Prostate gland (tissue), 2 donors: ENCODE results near the gene LBHD1.

Source experiments
- CTCF ChIP-seq, 4 experiments: fragments of 200-600 bp in 2 of 4; fragments of 450-650 bp in 2 of 4; sonication (generic) in 2 of 4; IDR thresholded peaks; 1 replicate in 3 of 4; 2 replicates in 1 of 4; pipeline ENCODE4 v1.5.1; 2016 to 2019; ENCODE audit warnings: antibody characterized with exemption in 4 of 4, mild to moderate bottlenecking in 2 of 4, moderate library complexity in 2 of 4
- POLR2A ChIP-seq: fragments of 450-650 bp; IDR thresholded peaks from one replicate; pipeline ENCODE4 v1.6.1; 2016; ENCODE audit warnings: antibody characterized with exemption, mild to moderate bottlenecking

- TF ChIP-seq CTCF (IDR thresholded peaks at IDR 0.05) = no peak
- TF ChIP-seq POLR2A = no peak
These were observed 19.7 kb downstream of the LBHD1 start for GRCh38 chr11:62652161-62653006.
